NAMALWA (cell line): ENCODE results near the gene PKM.
A peak's percentile ranks its signal among the peaks of the same experiment; 100 is the strongest.

Experiments
- DNase-seq: peaks from one replicate; pipeline ENCODE4 v3.0.0-alpha.2; 2015; ENCODE audit warnings: low spot score

Gene PKM

GRCh38 chr15:72200395-72201237 lies 30.4 kb downstream of the PKM start:
- DNase-seq: peak; percentile 54

GRCh38 chr15:72199721-72200212 lies 31.2 kb downstream of the PKM start:
- peak; percentile 85 for DNase-seq

GRCh38 chr15:72199205-72199515 lies 31.8 kb downstream of the PKM start:
- DNase-seq: no peak

GRCh38 chr15:72198356-72199204 lies 32.4 kb downstream of the PKM start:
- DNase-seq: peak; percentile 42

- no peak for DNase-seq
Measured at GRCh38 chr15:72197460-72198355, 33.3 kb downstream of the PKM start, which contains the start of gene GRAMD2A. Gene GRAMD2A, minus strand, starts transcription at chr15:72197787.

- no peak for DNase-seq
Measured at GRCh38 chr15:72197041-72197459, 33.9 kb downstream of the PKM start.

GRCh38 chr15:72196409-72197040 lies 34.5 kb downstream of the PKM start:
- DNase-seq: peak; percentile 26

- DNase-seq: peak; percentile 29
Measured at GRCh38 chr15:72195101-72195511, 35.9 kb downstream of the PKM start.

- DNase-seq: no peak
Measured at GRCh38 chr15:72193836-72194396, 37.1 kb downstream of the PKM start.

GRCh38 chr15:72192416-72192815 lies 38.6 kb downstream of the PKM start:
- no peak for DNase-seq

GRCh38 chr15:72189250-72189902 lies 41.6 kb downstream of the PKM start:
- no peak for DNase-seq

- DNase-seq: no peak
Measured at GRCh38 chr15:72184165-72184811, 46.7 kb downstream of the PKM start.

- no peak for DNase-seq
Measured at GRCh38 chr15:72183781-72184164, 47.2 kb downstream of the PKM start.

GRCh38 chr15:72182673-72183072 lies 48.3 kb downstream of the PKM start:
- no peak for DNase-seq

- no peak for DNase-seq
Measured at GRCh38 chr15:72182244-72182643, 48.7 kb downstream of the PKM start.

- no peak for DNase-seq
Measured at GRCh38 chr15:72180761-72181324, 50.1 kb downstream of the PKM start.

GRCh38 chr15:72179950-72180581 lies 50.9 kb downstream of the PKM start:
- DNase-seq: no peak

GRCh38 chr15:72178976-72179585 lies 51.9 kb downstream of the PKM start:
- DNase-seq: no peak

- no peak for DNase-seq
Measured at GRCh38 chr15:72176743-72177142, 54.2 kb downstream of the PKM start.
